Measurements from ENCODE around the gene CHERP. TPM values are rescaled to one million over a fixed set of nuclear protein-coding genes. Genes with fewer than 3 reads are reported as not detected.

Gene CHERP
- total RNA-seq, 1 experiment from 2014 or later: 13.4 TPM

GRCh38 chr19:16566161-16566560 is 23.9 kb upstream of the CHERP start:
- BruUV-seq (replicated peaks): no TSS peak
- TF ChIP-seq EZH2 (IDR thresholded peaks at IDR 0.05; ENCODE audit: low read length, unreplicated experiment) (no peak), CTCF (conservative IDR thresholded peaks at IDR 0.05; ENCODE audit: low read depth, low read length) (no peak), EZH2phosphoT487 (IDR thresholded peaks at IDR 0.05; ENCODE audit: borderline replicate concordance, low read length) (no peak)
- Histone ChIP-seq H3K4me2 (ENCODE audit: low read length) (no peak overlapping the region), H3K27me3 (ENCODE audit: low read length) (no peaks in the 10 kb centered on the region), H3K9me2 (replicated peaks; ENCODE audit: low read length) (no peaks in the 10 kb centered on the region), H3K27ac (ENCODE audit: low read length) (no peak overlapping the region), H3K4me1 (ENCODE audit: insufficient read depth, low read length) (peaks cover 37% of the 10 kb centered on the region), H3K9ac (ENCODE audit: low read length) (no peak overlapping the region), H3F3A (ENCODE audit: low read length, unreplicated experiment) (no peaks in the 10 kb centered on the region), H2AFZ (ENCODE audit: low read length) (no peak overlapping the region), H3K79me2 (ENCODE audit: low read length) (peaks cover 37% of the 10 kb centered on the region), H4K20me1 (ENCODE audit: low read length) (no peaks in the 10 kb centered on the region; the same call in 1 of the 2 replicates), H3K9me3 (ENCODE audit: low read length) (no peaks in the 10 kb centered on the region), H3K4me3 (ENCODE audit: low read length) (no peak overlapping the region), H3K36me3 (ENCODE audit: low read depth, low read length) (peaks cover 38% of the 10 kb centered on the region)
- ChIA-PET POLR2A (ENCODE audit: unreplicated experiment) (no interaction called here), CTCF (no interaction called here)
- intact Hi-C loops (cut with micrococcal nuclease): no loop called here
- DNase-seq (no peak), ATAC-seq (no peak)

GRCh38 chr19:16564842-16565241 is 22.6 kb upstream of the CHERP start:
- intact Hi-C loops (cut with micrococcal nuclease): no loop called here
- H3F3A ChIP-seq (ENCODE audit: low read length, unreplicated experiment): no peaks in the 10 kb centered on the region
- no TSS peak for BruUV-seq (replicated peaks)
- H3K36me3 ChIP-seq (ENCODE audit: low read depth, low read length): peaks cover 43% of the 10 kb centered on the region
- ChIA-PET POLR2A (ENCODE audit: unreplicated experiment) (no interaction called here), CTCF (no interaction called here)
- ATAC-seq: peak; percentile 40
- H3K9me3 ChIP-seq (ENCODE audit: low read length): no peaks in the 10 kb centered on the region
- H3K9ac ChIP-seq (ENCODE audit: low read length): no peak overlapping the region
- peaks cover 24% of the 10 kb centered on the region for H3K4me1 ChIP-seq (ENCODE audit: insufficient read depth, low read length)
- H3K9me2 ChIP-seq (replicated peaks; ENCODE audit: low read length): no peaks in the 10 kb centered on the region
- no peak overlapping the region for H3K27ac ChIP-seq (ENCODE audit: low read length)
- peak; percentile 62 for DNase-seq
- no peaks in the 10 kb centered on the region for H3K27me3 ChIP-seq (ENCODE audit: low read length)
- H4K20me1 ChIP-seq (ENCODE audit: low read length): no peaks in the 10 kb centered on the region
- peaks cover 24% of the 10 kb centered on the region for H3K79me2 ChIP-seq (ENCODE audit: low read length)
- H3K4me2 ChIP-seq (ENCODE audit: low read length): peak overlapping the region; percentile 7; the same call in 1 of the 2 replicates
- no peak for TF ChIP-seq EZH2phosphoT487 (IDR thresholded peaks at IDR 0.05; ENCODE audit: borderline replicate concordance, low read length)
- TF ChIP-seq EZH2 (IDR thresholded peaks at IDR 0.05; ENCODE audit: low read length, unreplicated experiment): no peak
- TF ChIP-seq CTCF (conservative IDR thresholded peaks at IDR 0.05; ENCODE audit: low read depth, low read length): no peak
- no peak overlapping the region for H3K4me3 ChIP-seq (ENCODE audit: low read length)
- H2AFZ ChIP-seq (ENCODE audit: low read length): no peak overlapping the region

- H3K4me2 ChIP-seq (ENCODE audit: low read length): no peak overlapping the region
- no peak overlapping the region for H3K9ac ChIP-seq (ENCODE audit: low read length)
- no peaks in the 10 kb centered on the region for H4K20me1 ChIP-seq (ENCODE audit: low read length)
- H3K4me1 ChIP-seq (ENCODE audit: insufficient read depth, low read length): peaks cover 9% of the 10 kb centered on the region; the same call in 1 of the 2 replicates
- no peaks in the 10 kb centered on the region for H3K27me3 ChIP-seq (ENCODE audit: low read length)
- CTCF ChIA-PET: no interaction called here
- BruUV-seq (replicated peaks): no TSS peak
- peaks cover 42% of the 10 kb centered on the region for H3K36me3 ChIP-seq (ENCODE audit: low read depth, low read length)
- POLR2A ChIA-PET (ENCODE audit: unreplicated experiment): no interaction called here
- DNase-seq: no peak
- H3F3A ChIP-seq (ENCODE audit: low read length, unreplicated experiment): no peaks in the 10 kb centered on the region
- no peak for ATAC-seq
- H3K79me2 ChIP-seq (ENCODE audit: low read length): peaks cover 3% of the 10 kb centered on the region; the same call in 1 of the 2 replicates
- H3K9me2 ChIP-seq (replicated peaks; ENCODE audit: low read length): no peaks in the 10 kb centered on the region
- H3K4me3 ChIP-seq (ENCODE audit: low read length): no peak overlapping the region
- intact Hi-C loops (cut with micrococcal nuclease): no loop called here
- H3K9me3 ChIP-seq (ENCODE audit: low read length): no peaks in the 10 kb centered on the region
- no peak overlapping the region for H3K27ac ChIP-seq (ENCODE audit: low read length)
- no peak overlapping the region for H2AFZ ChIP-seq (ENCODE audit: low read length)
- TF ChIP-seq CTCF (conservative IDR thresholded peaks at IDR 0.05; ENCODE audit: low read depth, low read length) (no peak), EZH2 (IDR thresholded peaks at IDR 0.05; ENCODE audit: low read length, unreplicated experiment) (no peak), EZH2phosphoT487 (IDR thresholded peaks at IDR 0.05; ENCODE audit: borderline replicate concordance, low read length) (no peak)
These were observed 20.4 kb upstream of the CHERP start for GRCh38 chr19:16562608-16563025.

Data from PC-3 (cell line).